HG02678 (cell line): ENCODE measurements around the gene CDC14B.

Source experiments
- ATAC-seq: cut with Tn5 transposase; IDR thresholded peaks from one replicate; pipeline ENCODE4 v1.9.1; 2021; ENCODE audit warnings: mild to moderate bottlenecking, moderate library complexity; ENCODE audit not compliant: unreplicated experiment

The CDC14B gene

GRCh38 chr9:96489482-96489979 lies 130.1 kb downstream of the CDC14B start:
- ATAC-seq = no peak

- ATAC-seq = no peak
These were observed 131.7 kb downstream of the CDC14B start for GRCh38 chr9:96487949-96488348.

DNA sequence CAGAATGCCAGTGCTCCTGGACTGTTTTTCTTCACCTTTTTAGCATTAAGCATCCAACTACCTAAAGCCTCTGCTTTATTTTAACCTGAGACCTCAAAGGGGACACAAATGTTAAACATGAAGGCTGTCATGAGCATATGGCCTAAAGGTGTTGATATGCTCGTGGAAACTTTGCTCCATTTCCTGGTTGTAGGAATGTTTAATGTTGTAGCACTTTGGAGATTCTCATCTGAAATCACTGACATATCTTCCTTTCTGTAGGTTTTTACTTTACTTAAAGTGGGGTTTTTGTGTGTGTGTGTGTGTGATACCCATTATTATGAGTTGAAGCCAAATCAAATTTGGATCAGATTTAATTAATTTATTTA lies 132.6 kb downstream of the CDC14B start:
- ATAC-seq = no peak

DNA sequence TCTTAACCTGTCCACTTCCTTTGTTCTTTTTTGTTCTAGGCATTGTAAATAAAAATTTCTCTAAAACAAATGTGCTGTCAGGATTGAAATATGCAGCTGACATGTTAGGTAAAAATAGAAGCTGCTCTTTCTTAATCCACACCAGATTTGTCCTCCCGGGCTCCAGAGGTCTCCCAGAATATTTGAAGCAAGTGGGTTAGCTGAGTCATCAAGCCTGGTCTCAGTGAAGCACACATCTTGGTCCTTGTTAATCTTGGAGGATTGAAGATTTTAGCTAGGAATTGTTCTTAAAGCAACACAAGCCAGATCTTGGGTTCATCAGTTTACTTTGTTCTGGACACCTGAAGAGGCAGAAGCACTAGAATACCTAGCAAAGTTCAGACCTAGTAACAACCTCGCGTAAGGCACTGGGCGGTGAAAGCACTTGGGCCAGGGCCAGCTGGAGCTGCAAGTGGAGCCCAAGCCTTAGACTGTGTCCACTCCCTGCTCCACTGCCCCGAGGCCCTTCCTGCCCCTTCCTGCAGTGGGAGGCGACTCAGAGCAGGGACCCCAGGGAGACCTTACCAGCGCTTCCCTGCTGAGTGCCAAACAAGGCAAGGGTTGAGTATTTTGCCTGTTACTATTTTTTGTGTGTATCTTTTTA lies 133.1 kb downstream of the CDC14B start:
- ATAC-seq = no peak

- ATAC-seq = no peak
These were observed 134.4 kb downstream of the CDC14B start for GRCh38 chr9:96485280-96485679.

- ATAC-seq = peak; percentile 97
These were observed 135.1 kb downstream of the CDC14B start for GRCh38 chr9:96484521-96484931.

DNA sequence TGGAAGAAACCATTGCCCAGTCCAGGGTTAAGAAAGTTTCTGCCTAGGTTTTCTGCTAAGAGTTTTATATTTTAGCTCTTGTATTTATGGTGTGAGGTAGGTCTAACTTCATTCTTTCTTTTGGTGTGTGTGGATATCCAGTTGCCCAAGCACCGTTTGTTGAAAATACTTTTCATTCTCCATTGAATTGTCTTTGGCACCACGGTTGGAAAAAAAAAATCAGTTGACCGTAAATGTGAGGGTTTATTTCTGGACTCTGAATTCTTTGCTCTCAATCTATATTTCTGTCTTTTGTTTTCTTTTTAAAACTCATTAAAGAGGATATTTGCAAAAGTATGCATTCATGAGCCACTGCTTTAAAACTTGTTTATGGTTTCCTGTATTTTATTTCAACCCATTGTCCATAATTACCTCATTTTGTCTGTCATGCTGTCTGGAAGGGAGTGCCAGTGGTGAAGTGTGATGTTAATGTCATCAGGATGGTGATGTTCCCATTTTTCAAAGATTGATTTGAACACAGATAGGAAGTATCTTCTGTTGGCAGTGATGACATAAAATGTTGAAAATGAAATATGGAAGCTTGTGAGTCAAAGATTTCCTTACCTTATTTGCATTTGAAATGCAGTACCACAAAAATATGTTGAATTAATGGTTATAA lies 135.8 kb downstream of the CDC14B start:
- no peak for ATAC-seq

GRCh38 chr9:96483197-96483596 lies 136.4 kb downstream of the CDC14B start:
- ATAC-seq = no peak

GRCh38 chr9:96482476-96482875 lies 137.2 kb downstream of the CDC14B start:
- ATAC-seq = no peak

GRCh38 chr9:96480736-96481135 lies 138.9 kb downstream of the CDC14B start:
- no peak for ATAC-seq

- peak; percentile 80 for ATAC-seq
These were observed 140.7 kb downstream of the CDC14B start for GRCh38 chr9:96478829-96479371.

- ATAC-seq = no peak
These were observed 143.1 kb downstream of the CDC14B start for GRCh38 chr9:96476591-96476990.

DNA sequence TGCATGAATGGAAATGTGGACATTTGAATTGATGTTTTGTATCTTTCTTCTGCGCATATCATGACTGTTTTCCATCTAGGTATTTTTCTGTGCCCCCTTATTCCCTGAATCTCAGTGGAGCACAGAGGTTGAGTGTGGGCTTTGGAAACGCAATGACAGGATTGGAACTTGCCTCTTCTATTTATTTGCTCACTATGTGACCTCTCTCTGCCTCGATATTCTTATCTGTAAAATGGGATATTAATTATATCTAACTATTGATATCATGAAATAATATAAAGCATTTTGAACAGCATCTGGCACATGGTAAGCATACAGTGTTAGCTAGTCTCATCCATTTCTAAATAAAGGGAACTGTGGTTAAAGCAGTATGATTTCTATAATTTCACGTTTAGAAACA lies 143.6 kb downstream of the CDC14B start:
- no peak for ATAC-seq

DNA sequence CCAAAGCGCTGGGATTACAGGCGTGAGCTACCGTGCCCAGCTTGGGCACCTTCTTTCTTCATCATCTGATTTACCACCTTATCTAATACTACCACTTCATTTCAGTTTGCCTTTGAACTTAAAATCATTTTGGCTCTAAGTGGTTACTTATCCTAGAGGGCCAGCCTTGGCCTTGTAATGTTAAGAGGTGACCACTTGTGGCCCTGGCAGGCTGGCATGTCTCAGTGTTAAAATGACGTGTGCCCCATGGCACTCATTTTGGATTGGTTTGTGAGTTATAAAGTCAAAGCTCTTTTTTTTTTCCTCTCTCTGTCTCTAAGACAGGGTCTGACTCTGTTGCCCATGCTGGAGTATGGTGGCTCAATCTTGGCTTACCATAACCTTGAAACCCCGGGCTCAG lies 151.9 kb downstream of the CDC14B start:
- ATAC-seq = no peak

DNA sequence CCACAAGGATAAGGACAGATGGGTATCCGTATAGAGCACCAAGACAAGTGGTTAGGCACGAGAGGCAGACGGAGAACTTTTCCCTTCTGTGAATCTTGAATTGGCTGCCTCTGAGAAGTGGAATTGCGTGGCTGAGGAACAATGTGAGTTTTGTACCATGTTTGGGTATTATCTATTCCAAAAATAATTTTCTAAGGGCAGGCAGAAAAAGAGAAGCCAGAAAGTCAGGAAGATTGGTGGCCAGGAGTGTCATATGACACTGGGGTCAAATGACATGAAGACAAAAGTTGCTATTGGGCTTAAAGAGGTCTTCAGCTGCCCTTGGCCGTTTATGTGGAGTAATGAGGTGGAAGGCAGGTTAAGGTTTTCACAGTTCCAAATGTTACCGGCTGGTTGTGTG lies 155.2 kb downstream of the CDC14B start:
- no peak for ATAC-seq

GRCh38 chr9:96462541-96462940 lies 157.1 kb downstream of the CDC14B start:
- ATAC-seq = no peak

DNA sequence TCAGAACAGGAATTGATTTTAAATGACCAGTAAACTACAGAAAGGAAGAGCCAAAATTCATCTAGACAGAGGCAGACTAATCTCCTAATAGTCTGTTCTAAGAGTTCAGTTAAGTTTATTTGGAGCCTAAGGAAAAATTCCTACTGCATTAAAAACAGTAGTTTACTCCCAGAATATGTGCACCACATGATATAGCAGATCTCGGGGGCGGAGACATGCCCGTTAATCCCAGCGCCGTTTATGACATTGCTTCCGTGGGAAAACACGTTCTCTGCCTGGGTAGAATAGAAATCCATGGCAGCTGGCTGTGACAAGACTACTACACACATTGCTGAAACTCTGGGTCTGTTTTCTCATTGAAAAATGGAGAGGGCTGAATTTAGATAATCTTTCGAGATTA lies 158.3 kb downstream of the CDC14B start:
- ATAC-seq = no peak

GRCh38 chr9:96460882-96461281 lies 158.8 kb downstream of the CDC14B start:
- ATAC-seq = no peak

DNA sequence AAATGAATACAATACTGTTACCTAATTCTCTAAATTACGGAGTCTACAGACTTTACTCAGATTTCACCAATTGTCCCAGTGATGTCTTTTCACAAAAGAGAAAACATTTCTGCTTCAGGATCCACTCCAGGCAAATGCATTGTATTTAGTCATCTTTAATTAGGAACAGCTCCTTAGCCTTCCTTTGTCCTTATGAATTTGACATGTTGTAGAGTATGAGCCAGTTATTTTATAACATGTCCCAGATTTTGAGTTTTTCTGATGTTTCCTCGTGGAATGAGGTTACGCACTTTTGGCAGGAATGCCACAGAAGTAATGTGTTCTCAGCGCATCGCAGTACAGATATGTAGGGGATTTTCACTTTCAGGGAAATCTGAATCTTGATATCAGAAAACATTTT lies 159.2 kb downstream of the CDC14B start:
- no peak for ATAC-seq

DNA sequence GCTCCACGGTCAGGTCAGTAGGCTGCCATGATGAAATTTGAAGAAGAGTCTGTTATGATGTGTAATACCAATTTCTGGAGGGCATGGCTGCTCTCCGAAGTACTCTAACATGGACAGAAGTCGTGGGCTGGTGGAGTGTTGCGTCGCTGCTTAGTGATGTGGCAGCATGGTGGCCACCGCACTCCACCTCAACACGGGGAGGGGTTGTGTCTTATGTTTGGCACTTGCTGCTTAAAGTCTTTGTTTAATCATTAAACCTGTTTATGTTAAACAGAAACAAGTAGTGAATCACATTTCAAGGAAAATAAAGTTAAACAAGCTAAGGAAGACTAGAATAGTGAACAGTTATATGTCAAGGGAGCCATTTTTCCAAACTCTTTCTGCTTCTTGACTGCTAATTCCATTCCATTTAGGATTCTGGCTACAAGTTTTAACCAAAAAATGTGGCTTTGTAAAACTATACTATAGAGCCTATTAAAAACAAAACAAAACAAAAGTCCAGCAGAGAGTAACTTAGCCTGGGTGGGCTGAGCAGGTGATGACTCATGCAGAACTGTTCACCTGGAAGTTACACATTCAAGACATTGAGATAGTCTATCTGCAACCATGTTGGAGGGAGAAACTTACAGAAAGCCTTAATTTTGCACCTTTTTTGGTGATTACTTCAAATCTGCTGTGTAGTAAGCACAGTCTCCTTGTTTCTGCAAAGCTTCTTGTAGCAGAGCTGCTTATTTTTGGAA lies 160.2 kb downstream of the CDC14B start:
- ATAC-seq = no peak

DNA sequence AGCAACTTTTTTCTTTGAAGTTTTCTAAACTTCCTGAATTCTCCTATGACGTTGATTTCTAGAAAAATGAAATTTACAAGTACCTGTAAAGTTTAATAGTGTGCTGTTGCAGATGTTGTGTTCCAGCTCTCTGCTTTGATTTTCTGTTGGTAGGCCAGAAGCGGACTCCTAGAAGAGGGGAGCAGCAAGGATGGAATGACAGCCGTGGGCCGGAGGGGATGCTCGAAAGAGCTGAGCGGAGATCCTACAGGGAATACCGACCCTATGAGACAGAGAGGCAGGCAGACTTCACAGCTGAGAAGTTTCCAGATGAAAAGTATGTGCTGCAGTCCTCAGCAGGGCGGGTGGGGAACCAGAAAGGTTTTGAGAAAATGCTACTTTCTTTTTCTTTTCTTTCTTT lies 161.4 kb downstream of the CDC14B start:
- ATAC-seq = no peak

DNA sequence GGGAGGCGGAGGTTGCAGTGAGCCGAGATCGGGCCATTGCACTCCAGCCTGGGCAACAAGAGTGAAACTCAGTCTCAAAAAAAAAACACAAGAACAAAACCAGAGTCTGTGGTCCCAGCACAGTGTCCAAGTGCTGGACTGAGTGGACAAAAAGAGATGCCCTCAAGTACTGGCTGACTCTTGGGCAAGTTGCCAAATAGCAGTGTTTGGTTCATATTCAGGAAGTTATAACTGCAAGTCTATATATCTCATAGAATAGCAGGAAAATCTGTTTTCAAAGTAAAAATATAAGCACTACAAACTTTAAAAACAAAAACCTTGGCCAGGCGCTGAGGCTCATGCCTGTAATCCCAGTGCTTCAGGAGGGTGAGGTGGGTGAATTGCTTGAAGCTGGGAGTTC lies 162.4 kb downstream of the CDC14B start:
- ATAC-seq = no peak
